Renal pelvis (tissue), 4 donors: Measurements from ENCODE around the gene KCTD10. TPM values are rescaled to one million over a fixed set of nuclear protein-coding genes. Genes with fewer than 3 reads are reported as not detected.

Experiments used
- DNase-seq: peaks from one replicate; pipeline ENCODE4 v3.0.0-alpha.2; 2013
- polyA plus RNA-seq, 3 donors: library from polyadenylated mRNA; unstranded; fragments of 120-200 nt; gene quantifications; one replicate each; pipeline ENCODE4 v1.2.1, GENCODE V29; 2013; ENCODE audit not compliant: insufficient read length in 3 of 3

The KCTD10 gene
- polyA plus RNA-seq, 3 donors = 44.1 to 60.3 (median 50.7) TPM

DNA sequence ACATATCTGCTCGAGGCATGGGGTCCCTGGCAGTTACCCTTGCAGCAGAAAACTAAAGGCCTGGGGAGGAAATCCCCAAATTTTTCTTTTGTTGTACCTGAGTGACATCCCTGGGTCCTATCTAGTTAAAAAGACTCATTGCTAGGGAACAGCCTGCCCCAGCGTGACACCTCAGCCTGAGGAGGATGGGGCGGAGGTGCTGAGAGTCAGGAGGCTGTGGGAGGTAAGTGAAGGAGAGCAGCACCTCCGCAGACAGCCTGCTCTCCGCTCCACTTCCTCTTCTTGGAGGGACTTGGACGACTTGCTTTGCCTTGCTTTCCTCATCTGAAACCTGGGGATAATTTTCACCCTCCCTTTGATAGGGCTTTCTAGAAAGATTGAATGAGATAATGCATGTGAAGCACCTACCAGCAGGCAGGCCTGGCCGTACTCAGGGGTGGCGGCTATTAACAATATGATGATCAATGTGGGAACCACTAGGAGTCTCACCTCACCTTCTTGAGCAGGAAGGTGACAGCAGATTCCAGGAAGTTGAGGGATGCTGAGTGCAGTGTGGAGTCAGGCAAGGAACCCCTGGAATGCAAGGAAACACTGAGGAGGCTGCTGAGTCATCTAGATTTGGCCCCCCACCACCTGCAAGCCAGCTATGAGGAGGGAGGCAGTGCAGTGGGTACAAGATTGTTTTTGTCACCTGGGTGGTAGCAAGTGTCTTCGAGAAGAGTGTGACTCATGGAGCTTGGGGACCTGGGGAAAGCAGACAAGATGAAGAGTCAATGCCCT is 23.5 kb upstream of the KCTD10 start:
- DNase-seq = no peak

DNA sequence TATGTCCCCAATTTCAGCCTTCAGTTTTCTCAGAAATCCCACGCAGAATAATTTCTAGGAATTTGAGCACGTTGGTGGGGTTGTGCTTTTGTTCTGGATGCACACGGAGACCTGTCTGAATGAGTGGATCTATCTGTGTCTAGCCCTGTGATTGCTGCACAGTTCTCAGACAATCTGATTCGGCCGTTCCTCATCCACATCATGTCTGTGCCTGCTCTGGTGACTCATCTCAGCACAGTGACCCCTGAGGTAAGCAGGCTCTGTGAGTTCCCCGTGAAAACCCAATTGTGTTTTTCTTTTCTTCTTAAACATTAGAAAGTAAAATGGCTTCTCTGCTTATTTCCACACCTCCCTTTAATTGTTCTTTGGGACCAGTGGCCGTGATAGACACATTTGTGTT is 20.6 kb upstream of the KCTD10 start:
- DNase-seq = no peak

DNA sequence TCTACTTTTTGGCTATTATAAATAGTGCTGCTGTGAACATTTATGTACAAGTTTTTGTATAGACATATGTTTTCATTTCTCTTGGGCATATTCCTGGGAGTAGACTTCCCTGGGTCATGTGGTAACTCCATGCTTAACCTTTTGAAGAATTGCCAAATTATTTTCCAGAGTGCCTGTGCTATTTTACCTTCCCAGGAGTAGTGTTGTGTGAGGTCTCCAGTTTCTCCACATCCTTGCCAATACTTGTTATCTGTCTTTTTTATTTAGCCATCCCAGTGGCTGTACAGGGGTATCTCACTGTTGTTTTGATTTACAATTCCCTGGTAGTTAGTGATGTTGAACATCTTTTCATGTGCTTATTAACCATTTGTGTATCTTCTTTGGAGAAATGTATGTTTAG is 19.2 kb upstream of the KCTD10 start:
- no peak for DNase-seq

DNA sequence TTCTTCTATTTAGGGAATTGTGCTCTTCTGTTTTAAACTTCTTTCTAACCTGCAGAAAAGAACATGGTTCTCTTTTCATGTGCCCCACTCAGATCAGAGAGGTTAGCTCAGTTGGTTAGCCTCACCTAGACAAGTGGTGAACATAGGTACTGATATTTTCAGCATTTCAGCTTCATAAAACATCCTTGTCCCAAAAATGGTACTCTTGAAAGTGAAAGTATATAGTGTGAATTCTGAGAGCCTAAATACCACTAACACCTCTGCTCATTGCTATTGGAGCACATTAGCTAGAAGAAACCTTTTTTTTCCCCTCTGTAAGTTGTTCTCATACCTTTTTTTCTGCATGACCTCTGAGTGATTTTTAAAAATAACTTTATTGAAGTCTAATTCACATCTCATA is 17.9 kb upstream of the KCTD10 start:
- DNase-seq = no peak

DNA sequence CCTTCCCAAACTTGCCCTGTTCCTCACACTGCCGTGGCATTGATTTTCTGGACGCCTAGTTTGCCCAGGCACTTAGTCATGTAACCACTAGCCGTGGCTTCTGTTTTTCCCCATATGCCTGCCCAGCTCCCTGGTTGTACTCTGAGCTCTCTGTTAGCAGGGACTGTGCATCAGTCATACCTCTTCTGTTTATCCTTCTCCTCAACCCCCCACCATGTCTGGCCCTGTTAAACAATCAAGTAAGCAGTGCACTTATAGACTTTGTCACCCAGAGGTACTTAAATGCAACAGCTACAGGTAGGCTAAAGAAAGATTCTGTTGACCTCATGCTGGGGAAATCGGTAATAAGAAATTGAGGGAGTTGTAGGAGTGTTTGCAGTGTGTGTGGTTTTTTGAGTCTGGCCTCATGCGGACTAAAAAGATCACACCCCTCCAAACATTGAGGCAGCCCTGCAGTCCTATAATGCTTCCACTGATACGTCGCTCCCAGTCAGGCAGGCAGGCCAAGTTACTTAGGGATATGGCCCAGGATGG is 17.3 kb upstream of the KCTD10 start:
- no peak for DNase-seq

DNA sequence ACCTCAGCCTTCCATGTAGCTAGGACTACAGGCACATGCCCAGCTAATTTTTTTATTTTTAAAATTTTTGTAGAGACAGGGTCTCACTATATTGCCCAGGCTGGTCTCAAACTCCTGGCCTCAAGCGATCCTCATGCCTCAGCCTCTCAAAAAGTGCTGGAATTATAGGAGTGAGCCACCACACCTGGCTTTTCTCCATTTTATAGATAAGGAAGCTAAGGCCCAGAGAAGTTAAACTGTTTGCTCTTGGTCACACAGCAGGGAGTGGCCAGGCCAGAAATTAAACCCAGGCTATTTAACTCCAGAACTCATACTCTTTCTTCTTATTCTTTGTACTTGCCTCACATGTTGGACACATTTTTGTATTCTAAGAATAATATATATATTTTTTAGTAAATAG is 16.8 kb upstream of the KCTD10 start:
- DNase-seq = no peak

DNA sequence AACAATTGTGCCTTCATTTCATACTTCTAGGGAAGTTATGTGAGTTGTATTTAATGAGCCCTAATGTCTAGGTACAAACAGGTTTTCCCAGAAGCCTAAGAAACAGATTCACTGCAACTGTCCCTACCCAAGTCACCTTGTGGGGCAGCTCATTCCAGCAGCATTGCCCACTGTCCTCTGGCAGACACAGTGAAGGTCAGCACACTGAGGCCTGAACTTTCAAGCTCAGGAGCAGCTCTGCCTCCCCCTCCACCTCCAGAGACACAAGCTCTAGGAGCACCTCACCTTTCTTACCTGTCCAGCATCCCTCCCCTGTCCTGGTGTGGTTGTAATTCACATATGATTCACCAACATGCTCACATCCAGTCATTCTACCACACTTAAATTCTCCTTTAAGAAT is 16.0 kb upstream of the KCTD10 start:
- DNase-seq = no peak

DNA sequence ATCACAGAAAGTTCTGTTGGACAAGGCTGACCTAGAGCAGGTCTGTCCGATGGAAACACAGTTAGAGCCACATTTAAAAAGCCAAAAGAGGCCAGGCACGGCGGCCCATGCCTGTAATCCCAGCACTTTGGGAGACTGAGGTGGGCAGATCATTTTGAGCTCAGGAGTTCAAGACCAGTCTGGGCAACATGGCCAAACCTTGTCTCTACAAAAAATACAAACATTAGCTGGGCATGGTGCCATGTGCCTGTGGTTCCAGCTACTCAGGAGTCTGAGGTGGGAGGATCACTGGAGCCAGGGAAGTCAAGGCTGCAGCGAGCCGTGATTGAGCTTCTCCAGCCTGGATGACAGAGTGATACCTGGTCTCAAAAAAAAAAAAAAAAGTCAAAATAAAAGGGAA is 15.3 kb upstream of the KCTD10 start:
- no peak for DNase-seq

DNA sequence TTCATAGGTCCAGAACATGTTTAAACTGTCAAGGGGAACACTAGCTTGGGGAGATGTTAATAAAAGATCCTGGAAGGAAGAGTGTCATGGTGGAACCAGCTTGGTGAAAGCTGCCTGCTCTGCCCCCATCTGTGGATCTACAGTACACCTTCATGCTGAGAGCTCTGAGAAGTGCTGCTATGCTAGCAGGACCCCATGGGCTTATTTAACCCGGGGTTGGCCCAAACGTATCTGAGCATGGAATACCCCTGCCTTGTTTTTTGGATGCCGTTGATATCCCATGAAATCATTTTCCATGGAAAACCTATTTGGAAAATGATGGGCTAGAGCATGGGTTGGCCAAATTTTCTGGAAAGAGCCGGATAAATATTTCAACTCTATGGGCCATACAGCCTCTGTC is 14.6 kb upstream of the KCTD10 start:
- DNase-seq = no peak

DNA sequence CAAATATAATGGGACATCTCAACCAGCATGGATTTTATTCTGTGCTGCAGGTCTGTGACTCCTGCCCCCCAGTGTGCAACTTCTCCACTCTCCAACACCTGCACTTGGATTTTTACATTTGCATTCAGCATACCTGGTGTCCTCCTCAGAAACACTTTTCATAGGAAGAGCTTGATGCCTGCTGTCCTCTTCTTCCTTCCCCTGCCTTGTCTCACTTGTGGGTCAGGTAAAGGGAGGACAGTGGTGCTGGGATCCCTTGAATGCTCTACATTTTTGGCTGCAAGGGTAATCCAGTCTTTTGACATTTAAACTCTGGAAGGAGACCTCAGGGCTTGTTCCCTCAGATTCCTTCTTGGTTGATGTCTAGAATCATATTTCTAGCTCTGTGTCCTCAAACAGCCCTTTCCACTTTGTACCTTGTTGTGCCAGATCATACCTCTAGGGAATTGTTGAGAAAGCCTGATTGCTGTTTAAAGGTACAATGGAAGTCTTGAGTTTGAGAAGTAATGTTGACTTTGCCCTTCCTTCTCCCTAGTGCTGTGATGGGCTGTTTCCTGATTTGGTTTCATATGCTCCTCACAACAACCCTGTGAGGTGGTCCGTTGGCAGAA is 13.0 kb upstream of the KCTD10 start:
- no peak for DNase-seq

DNA sequence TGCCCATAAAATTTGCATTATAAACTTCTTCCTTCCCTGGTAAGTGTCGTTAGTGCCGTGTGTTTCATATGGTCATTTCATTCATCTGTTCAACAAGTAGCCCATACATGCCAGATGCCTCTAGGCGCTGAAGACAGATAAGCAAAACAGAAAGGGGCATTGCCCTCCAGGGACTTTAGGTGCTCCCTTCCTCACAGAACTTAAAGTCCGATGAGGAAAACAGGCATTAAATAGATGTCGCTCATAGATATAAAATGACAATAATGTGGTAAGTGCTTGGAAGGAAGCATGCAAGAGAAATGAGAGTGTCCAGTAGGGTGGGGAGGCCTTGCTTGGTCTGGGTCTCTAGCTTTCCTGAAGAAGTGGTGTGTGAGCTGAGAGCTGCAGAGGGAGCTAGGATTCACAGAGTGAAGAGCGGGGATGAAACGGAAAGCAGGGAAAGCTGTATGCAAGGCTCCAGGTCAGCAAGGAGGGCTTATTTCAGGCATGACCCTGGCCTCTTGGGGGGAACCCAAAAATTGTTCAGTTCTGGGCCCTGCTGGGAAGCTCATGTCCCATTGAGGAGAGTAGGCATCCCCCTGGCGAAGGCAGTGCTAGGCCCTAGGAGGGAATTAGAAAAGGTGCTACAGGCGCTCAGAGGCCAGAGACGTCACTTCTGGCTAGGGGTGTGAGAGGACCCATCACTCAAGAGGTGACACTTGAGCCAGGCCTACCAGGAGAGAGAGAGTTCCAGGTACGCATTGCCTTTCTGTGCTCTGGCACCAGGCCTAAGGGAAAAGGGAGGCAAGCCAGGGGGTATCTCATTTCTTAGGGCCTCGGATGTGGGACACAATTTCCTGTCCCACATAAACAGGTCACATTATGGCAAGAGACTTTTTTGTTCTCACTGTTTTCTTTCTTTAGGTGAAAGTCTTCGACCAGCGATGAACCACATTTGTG is 12.2 kb upstream of the KCTD10 start:
- DNase-seq = no peak

DNA sequence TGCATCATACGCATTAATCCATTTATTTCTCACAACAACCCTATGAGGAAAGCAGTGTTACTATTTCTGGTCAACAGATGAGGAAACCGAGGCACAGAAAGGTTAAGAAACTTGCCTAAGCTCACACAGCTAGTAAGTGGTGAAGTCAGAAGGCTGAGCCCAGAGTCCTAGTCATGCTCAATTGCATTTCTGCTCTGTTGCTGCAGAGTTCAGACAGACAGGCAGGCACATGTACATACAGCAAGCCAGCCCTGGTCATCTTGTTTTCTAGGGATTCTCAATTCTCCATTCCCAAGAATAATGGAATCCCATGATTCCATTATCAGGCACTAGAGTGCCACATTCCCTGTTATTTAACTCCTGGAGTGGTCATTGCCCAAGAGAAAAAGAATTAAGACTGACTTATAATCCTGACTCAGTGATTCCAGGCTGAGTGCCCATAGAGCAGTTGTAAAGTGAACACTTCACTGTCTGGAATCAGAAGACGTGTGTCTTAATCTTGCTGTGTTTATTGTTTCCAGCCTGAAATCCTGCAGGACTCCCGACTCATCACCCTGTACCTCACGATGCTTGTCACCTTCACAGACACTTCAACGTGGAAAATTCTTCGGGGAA is 11.1 kb upstream of the KCTD10 start:
- DNase-seq = no peak

DNA sequence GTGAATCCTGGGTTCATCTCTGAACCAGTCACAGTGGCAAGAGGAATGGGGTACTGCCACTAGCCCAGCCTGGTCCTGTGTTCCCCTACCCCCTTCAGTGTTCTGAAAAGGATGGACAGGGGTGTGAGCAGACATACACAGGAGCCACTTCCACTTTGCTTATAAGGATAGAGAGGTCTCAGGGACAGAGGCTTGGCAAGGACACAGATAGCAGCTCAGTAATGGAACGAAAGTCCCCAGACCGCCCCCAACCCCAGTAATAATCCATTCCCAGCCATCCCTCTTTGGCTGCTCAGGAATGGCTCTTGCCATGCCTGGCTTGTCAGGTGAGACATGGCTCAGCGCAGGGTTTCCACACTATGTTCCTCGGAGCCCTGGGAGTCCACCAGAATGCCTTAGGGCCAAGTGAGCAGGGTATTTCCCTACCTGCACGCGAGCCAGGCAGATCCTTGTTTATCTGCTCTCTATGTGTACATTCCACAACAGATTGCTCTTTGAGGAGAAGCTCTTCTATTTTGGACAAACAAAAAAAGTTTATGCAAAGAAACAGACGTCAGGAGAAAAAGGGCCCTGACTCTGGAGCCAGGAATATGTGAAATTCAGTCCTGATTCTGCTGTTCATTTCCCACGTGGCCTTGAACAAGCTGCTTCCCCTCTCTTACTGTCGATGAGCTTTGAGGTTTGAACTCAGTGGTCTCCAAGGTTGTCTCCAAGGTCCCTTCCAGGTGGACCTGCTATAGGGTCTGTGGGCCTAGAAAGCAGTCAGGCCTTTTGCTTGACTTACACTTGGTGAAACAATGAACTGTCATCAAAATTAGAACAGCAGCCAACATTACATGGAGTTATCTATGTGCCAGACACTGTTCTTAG is 10.3 kb upstream of the KCTD10 start:
- DNase-seq = no peak

DNA sequence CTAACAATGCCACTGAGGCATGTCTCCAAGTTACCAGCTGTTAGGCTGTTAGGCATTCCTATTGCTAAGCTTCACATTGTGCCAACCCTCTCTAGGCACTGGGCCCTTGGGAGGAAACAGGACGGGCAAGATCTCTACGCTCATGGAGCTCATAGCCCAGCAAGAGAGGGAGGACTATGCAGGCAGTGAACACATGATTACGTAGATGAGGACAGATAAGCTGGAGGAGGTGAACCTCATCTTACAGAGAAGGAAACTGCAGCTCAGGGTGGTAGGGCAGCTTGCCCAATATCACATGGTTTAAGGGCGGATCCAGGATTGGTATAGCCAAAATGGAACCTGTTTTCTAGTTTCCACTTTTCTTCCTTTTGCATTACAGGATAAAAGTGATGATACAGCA is 8.1 kb upstream of the KCTD10 start:
- DNase-seq = no peak

DNA sequence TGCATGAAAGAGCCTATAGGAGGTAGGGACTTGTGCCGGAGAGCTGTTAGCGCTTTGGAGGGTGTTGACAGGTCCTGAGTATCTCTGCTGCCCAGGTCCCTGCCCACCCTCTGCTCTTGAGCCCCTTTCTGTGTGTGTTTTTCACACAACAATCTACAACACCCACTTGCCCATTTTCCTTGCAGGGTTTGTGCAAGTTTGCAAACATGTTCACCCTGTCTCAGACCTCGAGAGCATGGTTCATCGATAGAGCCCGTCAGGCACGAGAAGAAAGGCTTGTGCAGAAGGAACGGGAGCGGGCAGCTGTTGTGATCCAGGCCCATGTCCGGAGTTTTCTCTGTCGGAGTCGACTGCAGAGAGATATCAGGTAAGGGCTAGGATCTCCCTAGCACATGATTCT is 6.2 kb upstream of the KCTD10 start:
- no peak for DNase-seq

DNA sequence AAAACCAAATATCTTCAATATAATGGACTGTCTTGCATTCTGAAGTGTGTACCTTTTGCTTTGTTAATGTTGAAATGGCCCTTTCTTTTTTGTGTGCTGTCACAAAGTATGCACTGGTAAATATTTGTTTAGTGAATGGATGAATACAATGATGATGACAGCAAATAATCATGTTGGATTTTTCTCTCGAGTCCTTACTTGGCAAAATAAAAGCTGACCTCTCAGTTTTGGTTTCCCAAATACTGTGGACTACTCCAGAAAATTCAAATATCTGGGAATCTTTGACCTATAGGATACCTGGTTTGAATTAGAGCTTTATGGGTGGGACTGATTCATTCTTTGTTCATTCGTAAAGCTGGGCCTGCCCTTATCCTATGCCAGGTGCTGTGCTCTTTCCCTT is 5.8 kb upstream of the KCTD10 start:
- no peak for DNase-seq

DNA sequence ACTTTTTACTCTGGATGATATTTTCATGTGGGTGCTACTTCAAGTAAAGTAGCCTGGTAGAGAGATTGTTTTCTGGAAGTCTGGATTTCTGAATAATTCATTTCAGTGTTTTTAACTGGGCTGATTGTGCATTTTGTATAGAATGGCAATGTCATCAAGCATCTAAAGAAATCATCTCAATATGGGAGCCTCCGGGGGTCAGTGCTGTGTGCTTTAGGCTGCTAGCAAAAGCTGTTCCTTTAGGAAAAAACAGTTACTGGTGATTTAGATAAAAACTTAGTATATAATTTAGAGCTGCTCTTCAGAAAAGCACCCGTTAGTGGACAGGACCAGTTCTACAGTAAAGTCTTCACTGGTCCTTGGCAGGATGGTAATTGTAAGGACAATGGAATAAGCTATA is 5.4 kb upstream of the KCTD10 start:
- no peak for DNase-seq

DNA sequence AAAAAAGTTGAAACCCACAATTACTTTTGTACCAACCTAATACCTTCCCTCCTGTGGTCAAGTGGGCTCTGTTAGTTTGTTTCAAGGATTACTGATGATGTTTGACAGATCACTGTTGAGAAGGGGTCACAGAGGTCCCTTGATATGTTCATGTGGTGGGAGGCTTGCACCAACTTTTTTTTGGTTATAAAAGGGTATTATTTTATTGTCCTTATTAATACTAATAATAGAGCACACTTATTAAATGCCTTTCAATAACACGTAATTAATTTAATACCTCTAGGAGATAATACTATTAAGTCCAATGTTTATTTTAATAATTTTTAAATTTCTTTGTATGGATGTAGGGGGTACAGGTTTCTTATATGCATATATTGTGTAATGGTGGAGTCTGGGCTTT is 4.8 kb upstream of the KCTD10 start:
- no peak for DNase-seq

DNA sequence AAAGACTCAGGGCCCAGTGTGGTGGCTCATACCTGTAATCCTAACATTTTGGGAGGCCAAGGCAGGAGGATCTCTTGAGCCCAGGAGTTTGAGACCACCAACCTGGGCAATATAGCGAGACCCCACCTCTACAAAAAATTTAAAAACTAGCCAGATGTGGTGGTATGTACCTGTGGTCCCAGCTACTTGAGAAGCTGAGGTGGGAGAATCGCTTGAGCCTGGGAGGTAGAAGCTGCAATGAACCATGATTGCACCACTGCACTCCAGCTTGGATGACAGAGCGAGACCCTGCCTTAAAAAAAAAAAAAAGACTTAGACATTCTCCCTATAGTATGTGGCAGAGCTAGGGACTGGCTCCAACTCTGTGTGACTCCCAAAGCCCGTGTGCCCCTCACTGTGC is 3.3 kb upstream of the KCTD10 start:
- no peak for DNase-seq

DNA sequence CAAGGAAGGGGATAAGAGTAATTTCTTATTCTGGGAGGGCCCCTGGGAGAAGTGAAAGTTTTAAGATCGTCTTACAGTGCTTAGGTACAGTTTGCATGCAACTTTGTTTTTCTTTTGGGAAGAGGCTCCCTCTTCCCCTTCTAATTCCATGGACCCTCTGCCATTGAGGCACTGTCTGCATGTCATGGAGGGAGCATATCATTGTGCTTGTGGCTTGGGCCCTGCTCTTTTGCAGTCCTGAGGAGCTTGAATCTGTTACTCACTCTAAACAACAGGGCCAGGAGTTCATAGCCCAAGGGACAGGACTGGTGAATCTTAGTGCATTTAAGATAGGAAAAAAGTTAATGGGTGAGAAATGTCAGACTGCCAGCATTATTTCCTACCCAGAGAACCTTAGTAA is 2.7 kb upstream of the KCTD10 start:
- no peak for DNase-seq

DNA sequence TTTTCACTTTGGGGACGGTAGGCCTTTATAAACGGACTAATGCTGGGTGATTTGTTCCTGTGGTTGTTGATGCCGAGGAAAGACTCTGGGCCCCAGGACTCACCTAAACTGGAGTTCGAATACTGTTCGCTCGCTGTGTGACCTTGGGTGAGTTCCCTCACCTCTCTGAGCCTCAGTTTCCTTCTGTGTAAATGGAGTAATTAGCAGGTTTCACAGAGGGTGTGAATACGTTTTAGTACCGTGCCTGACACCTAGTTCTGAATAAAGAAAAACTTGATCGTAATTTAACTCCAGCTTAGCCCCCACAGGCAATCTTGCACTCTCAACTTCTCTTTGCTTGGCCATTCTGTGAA is 839 bp upstream of the KCTD10 start:
- no peak for DNase-seq
